ENCODE data around the gene SLCO3A1. TPM values are rescaled to one million over a fixed set of nuclear protein-coding genes. Genes with fewer than 3 reads are reported as not detected.
"Not testable (repeated sequence)": the region's sequence is repeated elsewhere in the genome, so short reads cannot be mapped to it uniquely, and the experiment has no call there.

Gene SLCO3A1
- total RNA-seq, 1 experiment from 2014 or later: 9.1 TPM

GRCh38 chr15:92069308-92070250, 216.1 kb downstream of the SLCO3A1 start (continued):
- TF ChIP-seq, protein P1, sequence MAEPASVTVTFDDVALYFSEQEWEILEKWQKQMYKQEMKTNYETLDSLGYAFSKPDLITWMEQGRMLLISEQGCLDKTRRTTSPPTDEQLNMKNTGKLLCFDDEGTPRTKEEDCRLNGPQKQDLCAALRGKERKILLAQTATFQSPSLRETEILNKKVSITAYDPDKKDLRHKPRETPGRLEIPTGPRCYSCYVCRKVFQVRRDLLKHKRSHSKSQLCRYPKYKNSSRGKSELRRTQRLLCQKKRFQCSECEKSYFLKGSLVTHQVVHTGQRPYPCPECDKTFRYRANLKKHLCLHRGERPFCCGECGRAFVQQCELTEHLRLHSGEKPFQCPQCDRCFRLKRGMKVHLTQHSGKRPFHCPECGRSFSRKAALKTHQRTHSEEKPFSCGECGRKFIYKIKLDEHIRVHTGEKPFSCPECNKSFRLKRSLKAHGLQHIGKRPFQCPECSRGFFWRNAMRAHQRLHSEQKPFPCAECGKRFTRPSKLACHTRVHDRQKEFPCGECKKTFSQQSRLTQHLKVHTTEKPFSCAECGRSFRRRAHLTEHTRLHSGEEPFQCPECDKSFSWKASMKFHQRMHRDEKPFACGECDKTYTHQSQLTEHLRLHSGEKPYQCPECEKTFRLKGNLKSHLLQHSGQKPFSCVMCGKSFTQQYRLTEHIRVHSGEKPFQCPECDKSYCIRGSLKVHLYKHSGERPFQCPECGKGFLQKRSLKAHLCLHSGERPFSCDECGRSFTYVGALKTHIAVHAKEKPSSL (CRISPR knock-in tag; conservative IDR thresholded peaks at IDR 0.05): no peak
- no peak for TF ChIP-seq FOXJ3 (CRISPR knock-in tag; IDR thresholded peaks at IDR 0.05; ENCODE audit: borderline replicate concordance)
- TF ChIP-seq SMAD4 (CRISPR knock-in tag; IDR thresholded peaks at IDR 0.05): no peak

- H3K4me3 Mint-ChIP-seq; H3K27ac Mint-ChIP-seq; H3K27me3 Mint-ChIP-seq (ENCODE audit: low read depth); ATAC-seq; DNase-seq (ENCODE audit: low spot score); CTCF ChIA-PET; H3K9me3 Mint-ChIP-seq; H3K36me3 Mint-ChIP-seq: not testable (repeated sequence)
- POLR2A ChIA-PET: interaction anchor here (0.7 kb wide), 1 partner anchor 386 kb away, joined by 4 read pairs; no protein-coding TSS in a partner anchor
- H3K4me1 Mint-ChIP-seq: peaks cover 10% of the 10 kb centered on the region
Observed at GRCh38 chr15:92070251-92070650, 216.7 kb downstream of the SLCO3A1 start.

- ATAC-seq (no peak), DNase-seq (ENCODE audit: low spot score) (no peak)
- Mint-ChIP-seq H3K4me3 (no peak overlapping the region), H3K27ac (no peak overlapping the region), H3K9me3 (no peaks in the 10 kb centered on the region), H3K27me3 (ENCODE audit: low read depth) (no peaks in the 10 kb centered on the region), H3K36me3 (no peaks in the 10 kb centered on the region), H3K4me1 (peaks cover 13% of the 10 kb centered on the region)
- TF ChIP-seq, protein P2, sequence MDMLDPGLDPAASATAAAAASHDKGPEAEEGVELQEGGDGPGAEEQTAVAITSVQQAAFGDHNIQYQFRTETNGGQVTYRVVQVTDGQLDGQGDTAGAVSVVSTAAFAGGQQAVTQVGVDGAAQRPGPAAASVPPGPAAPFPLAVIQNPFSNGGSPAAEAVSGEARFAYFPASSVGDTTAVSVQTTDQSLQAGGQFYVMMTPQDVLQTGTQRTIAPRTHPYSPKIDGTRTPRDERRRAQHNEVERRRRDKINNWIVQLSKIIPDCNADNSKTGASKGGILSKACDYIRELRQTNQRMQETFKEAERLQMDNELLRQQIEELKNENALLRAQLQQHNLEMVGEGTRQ (CRISPR knock-in tag; IDR thresholded peaks at IDR 0.05): peak; percentile 36; the same call in 1 of the 2 replicates
- no peak for TF ChIP-seq STAT6 (CRISPR knock-in tag; conservative IDR thresholded peaks at IDR 0.05; ENCODE audit: low read depth)
- POLR2A ChIA-PET: no interaction called here
- CTCF ChIA-PET: no interaction called here
Observed at GRCh38 chr15:92071045-92071634, 217.6 kb downstream of the SLCO3A1 start.

GRCh38 chr15:92073044-92073785, 219.7 kb downstream of the SLCO3A1 start:
- ATAC-seq: no peak
- H3K36me3 Mint-ChIP-seq: no peaks in the 10 kb centered on the region
- DNase-seq (ENCODE audit: low spot score): no peak
- no peak overlapping the region for H3K4me3 Mint-ChIP-seq
- ChIA-PET POLR2A (no interaction called here), CTCF (interaction anchor here (1.1 kb wide), 1 partner anchor 105 kb away, joined by 4 read pairs; no protein-coding TSS in a partner anchor)
- no peak overlapping the region for H3K27ac Mint-ChIP-seq
- no peaks in the 10 kb centered on the region for H3K27me3 Mint-ChIP-seq (ENCODE audit: low read depth)
- H3K9me3 Mint-ChIP-seq: no peaks in the 10 kb centered on the region
- H3K4me1 Mint-ChIP-seq: peaks cover 13% of the 10 kb centered on the region
- TF ChIP-seq MLX (CRISPR knock-in tag; IDR thresholded peaks at IDR 0.05) (no peak), GABPB1 (CRISPR knock-in tag; IDR thresholded peaks at IDR 0.05) (no peak)
